D721Med (cell line): Measurements from ENCODE around the gene RNF7.

ENCODE experiments used
- DNase-seq: peaks from one replicate; pipeline ENCODE4 v3.0.0; 2011; ENCODE audit warnings: low spot score; ENCODE audit not compliant: insufficient read length
- FAIRE-seq: peaks from 2 replicates; lab custom pipeline; 2011; peaks lifted over from hg19 to GRCh38; lab: Jason Lieb, UNC
- TF ChIP-seq, protein P1 (sequence below): IDR thresholded peaks from 2 replicates; pipeline ENCODE4 v1.5.1; 2012; ENCODE audit warnings: mild to moderate bottlenecking, control low read depth; ENCODE audit not compliant: insufficient read depth; ENCODE audit errors: missing control alignments

Gene RNF7

DNA sequence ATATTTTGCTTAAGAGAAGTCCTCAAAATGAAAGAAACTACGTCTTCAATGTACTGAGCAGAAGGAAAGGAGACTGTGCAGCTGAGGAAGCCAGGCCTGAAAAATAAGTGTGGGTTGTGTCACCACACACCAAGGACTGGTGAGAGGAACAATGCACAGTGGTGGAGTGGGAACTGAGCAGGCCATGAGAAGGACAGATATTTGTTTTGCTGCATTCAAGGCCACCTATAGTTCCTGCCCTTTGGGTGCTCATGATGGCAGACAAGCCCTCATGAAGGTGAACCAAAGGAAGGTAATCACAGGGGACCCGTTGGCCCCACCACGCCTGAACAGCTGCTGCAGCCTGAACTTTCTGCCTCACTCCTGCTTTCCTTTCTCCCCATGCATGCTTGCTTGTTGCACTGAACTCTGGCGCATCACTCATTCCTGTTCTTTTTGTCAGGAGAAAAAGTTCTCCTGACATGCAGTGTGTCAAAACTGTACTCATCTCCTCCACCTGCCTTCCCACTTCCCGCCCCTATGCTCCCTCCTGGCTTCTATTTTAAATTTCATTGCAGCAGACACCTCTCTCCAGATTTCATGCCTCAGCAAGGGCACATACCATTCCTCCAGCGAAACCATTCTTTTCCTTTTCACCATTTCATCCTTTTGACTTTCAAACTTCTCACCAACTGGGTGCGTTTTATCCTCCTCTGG is 2.2 kb upstream of the RNF7 start:
- TF ChIP-seq, protein P1, sequence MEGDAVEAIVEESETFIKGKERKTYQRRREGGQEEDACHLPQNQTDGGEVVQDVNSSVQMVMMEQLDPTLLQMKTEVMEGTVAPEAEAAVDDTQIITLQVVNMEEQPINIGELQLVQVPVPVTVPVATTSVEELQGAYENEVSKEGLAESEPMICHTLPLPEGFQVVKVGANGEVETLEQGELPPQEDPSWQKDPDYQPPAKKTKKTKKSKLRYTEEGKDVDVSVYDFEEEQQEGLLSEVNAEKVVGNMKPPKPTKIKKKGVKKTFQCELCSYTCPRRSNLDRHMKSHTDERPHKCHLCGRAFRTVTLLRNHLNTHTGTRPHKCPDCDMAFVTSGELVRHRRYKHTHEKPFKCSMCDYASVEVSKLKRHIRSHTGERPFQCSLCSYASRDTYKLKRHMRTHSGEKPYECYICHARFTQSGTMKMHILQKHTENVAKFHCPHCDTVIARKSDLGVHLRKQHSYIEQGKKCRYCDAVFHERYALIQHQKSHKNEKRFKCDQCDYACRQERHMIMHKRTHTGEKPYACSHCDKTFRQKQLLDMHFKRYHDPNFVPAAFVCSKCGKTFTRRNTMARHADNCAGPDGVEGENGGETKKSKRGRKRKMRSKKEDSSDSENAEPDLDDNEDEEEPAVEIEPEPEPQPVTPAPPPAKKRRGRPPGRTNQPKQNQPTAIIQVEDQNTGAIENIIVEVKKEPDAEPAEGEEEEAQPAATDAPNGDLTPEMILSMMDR = no peak
- no peak for DNase-seq
- no peak for FAIRE-seq

DNA sequence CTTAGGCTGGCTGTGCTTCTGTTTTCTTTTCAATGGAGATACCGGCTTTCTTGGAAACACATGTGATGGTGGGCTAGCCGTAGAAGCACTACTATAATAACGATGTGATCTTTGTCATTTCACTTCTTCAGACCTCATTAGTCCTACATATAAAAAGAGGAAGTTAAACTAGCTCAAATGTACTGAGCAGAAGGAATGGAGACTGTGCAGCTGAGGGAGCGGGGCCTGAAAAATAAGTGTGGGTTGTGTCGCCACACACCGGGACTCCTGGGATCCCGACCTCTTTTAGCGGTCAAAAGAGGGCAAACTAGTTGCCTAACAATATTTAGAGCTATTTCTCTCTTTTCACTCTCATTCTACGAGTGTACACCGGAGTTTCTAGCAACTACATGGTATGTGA is 1.0 kb upstream of the RNF7 start:
- TF ChIP-seq, protein P1 = no peak
- FAIRE-seq = no peak
- DNase-seq = no peak

DNA sequence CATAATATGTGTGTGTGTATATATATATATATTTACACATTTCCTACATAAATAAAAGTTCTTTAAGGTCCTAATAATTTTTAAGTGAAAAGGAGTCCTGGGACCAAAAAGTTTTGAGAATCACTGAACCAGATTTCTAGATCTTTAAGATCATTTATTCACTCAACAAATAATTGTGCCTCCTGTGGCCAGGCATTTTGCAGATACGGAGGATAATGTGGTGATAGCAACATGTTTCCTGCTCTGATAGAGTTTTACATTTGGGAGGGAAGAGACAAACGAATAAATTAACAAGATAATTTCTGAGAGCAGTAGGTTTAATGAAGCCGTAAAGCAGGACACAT is 448 bp upstream of the RNF7 start:
- DNase-seq = no peak
- FAIRE-seq = no peak
- TF ChIP-seq, protein P1 = no peak

DNA sequence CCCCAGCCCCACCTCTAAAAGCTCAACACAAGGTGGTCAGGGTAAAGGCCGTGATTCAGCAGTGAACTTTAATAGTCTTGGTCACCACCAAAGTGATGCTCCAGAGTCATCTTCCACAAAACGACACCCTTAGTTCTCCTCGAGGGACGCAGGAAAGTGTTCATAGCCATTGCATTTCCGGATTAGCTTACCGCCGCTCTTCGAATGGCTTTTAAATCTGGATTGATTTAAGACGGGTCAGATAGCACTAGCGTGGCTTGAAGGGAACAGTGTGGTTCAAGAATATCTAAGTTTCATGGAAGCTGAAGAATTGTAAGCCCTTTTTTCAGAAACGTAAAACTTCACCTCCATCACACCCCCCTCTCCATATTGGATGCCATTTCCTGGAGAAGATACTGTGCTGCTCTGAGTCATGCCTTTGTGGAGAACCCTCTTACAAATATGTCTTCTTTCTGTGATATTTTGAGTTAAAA is 829 bp downstream of the RNF7 start:
- TF ChIP-seq, protein P1 = no peak

DNA sequence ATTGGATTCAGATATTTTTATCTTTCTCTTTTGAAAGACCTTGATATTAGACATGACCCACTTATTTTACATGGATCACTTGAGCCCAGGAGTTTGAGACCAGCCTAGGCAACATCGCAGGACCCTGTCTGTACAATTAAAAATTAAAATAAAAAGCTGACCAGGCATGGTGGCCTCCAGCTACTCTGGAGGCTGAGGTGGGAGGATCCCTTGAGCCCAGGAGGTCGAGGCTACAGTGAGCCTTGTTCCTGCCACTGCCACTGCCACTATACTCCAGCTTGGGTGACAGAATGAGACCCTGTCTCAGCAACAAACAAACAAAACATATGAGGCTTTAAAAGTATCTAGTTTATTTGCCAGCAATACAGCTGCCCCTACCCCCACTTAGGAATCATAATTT is 1.6 kb downstream of the RNF7 start:
- TF ChIP-seq, protein P1 = no peak

More for the DNA sequence above, 829 bp downstream of the RNF7 start:
- no peak for FAIRE-seq
- no peak for DNase-seq

DNA sequence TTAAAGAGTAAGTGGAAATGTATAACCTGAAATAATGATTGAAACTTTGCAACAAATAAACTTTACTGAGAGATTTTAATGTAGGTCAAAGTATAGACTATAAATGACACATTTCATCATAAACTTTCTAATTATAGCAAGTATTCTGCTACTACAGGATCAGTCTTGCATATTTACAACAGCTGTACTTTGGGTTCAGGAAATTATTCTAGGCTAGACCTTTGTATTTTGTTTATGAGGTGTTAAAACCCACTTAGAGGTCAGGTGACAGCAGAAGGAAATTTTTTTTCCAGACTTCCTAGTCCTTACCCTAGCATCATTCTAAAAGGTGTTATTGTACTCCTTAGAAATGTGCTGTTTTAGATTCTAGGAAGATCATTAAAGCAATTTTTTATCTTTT is 2.3 kb downstream of the RNF7 start:
- FAIRE-seq = no peak
- TF ChIP-seq, protein P1 = no peak

More for the DNA sequence above, 1.6 kb downstream of the RNF7 start:
- no peak for FAIRE-seq
- no peak for DNase-seq

DNA sequence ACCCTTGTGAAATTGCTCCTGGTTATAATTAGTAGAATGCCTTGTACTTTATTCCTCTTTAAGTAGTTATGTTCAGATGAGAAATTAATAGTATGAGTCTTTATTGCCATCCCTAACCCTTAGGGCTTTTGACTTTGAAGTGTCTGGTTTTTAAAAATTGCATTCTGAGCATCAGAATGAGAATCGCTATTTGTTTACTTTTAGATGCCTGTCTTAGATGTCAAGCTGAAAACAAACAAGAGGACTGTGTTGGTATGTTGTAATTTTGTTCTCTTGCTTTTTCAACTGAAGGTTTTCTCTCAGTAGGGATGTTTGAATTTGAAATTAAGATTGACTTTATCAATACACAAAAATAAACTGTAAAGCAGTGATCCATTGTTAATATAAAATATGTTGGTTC is 5.2 kb downstream of the RNF7 start:
- TF ChIP-seq, protein P1 = no peak

More for the DNA sequence above, 2.3 kb downstream of the RNF7 start:
- DNase-seq = no peak

More for the DNA sequence above, 5.2 kb downstream of the RNF7 start:
- no peak for DNase-seq
- no peak for FAIRE-seq
